ENCODE measurements around the gene TAAR1. TPM values are rescaled to one million over a fixed set of nuclear protein-coding genes. Genes with fewer than 3 reads are reported as not detected.
"Not testable (repeated sequence)": the region's sequence is repeated elsewhere in the genome, so short reads cannot be mapped to it uniquely, and the experiment has no call there.

Gene TAAR1
- not detected for total RNA-seq

DNA sequence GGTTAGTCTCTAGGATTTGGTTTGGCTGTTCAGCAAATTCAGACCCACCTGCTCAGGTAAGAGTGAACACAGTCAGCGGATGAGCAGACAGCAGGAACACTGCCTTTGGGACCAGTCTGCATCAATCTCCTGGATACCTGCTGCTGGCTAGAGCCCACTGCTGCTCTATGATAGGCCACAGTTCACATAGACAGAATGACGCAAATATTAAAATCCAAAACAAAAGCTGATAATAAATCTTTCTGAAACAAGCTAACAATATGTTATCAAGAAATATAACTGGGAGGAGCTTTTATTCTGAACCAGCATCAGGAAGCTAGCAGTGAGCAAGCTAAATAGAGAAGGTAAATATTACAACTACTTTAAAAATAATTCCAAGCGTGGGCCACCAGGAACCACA lies at the start of gene TAAR1:
TSS of gene TAAR1 (minus strand) at position 101 of the 400 bp plus-strand sequence. CDS start 13,179 bp downstream, outside the sequence.
- 88 to 94% methylated on average over 1 to 3 of the region's 3 CpGs for WGBS, 2 donors (ENCODE audit: low coverage in 1 of 2)
- DNase-seq = no peak
- H3K4me1 ChIP-seq = no peaks in the 10 kb centered on the region
- no peaks in the 10 kb centered on the region for H3K36me3 ChIP-seq
- H3K9me3 ChIP-seq = no peaks in the 10 kb centered on the region
- H3K27ac ChIP-seq = no peak within 1 kb of the TSS
- in situ Hi-C loops (cut with MboI; ENCODE audit: low pct_ligation_motif_present in 1 of 4, low pct_unique_long_range_greater_than_20kb in 1 of 4, low sequenced_read_pairs in 3 of 4) = no loop called here
- intact Hi-C loops (cut with DNase I; ENCODE audit: low total_unique reads) = no loop called here
- no peak within 1 kb of the TSS for H3K4me3 ChIP-seq
- no peaks in the 10 kb centered on the region for H3K27me3 ChIP-seq
- TF ChIP-seq POLR2A (IDR thresholded peaks at IDR 0.05) (no peak), EP300 (IDR thresholded peaks at IDR 0.05; ENCODE audit: low read depth) (no peak), POLR2AphosphoS5 (IDR thresholded peaks at IDR 0.05) (no peak)
- TF ChIP-seq, protein P1, sequence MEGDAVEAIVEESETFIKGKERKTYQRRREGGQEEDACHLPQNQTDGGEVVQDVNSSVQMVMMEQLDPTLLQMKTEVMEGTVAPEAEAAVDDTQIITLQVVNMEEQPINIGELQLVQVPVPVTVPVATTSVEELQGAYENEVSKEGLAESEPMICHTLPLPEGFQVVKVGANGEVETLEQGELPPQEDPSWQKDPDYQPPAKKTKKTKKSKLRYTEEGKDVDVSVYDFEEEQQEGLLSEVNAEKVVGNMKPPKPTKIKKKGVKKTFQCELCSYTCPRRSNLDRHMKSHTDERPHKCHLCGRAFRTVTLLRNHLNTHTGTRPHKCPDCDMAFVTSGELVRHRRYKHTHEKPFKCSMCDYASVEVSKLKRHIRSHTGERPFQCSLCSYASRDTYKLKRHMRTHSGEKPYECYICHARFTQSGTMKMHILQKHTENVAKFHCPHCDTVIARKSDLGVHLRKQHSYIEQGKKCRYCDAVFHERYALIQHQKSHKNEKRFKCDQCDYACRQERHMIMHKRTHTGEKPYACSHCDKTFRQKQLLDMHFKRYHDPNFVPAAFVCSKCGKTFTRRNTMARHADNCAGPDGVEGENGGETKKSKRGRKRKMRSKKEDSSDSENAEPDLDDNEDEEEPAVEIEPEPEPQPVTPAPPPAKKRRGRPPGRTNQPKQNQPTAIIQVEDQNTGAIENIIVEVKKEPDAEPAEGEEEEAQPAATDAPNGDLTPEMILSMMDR (IDR thresholded peaks at IDR 0.05) = no peak

GRCh38 chr6:132708771-132709170 lies 49.8 kb upstream of the TAAR1 start:
- Histone ChIP-seq H3K36me3 (no peaks in the 10 kb centered on the region), H3K4me1 (no peaks in the 10 kb centered on the region), H3K27ac (no peak overlapping the region), H3K9me3 (no peaks in the 10 kb centered on the region), H3K27me3 (no peaks in the 10 kb centered on the region), H3K4me3 (no peak overlapping the region)
- in situ Hi-C loops (cut with MboI; ENCODE audit: low pct_ligation_motif_present in 1 of 4, low pct_unique_long_range_greater_than_20kb in 1 of 4, low sequenced_read_pairs in 3 of 4) = no loop called here
- 86 to 88% methylated on average over 3 of the region's 3 CpGs for WGBS, 2 donors (ENCODE audit: low coverage in 1 of 2)
- intact Hi-C loops (cut with DNase I; ENCODE audit: low total_unique reads) = no loop called here
- no peak for DNase-seq
- TF ChIP-seq POLR2A (IDR thresholded peaks at IDR 0.05) (no peak), POLR2AphosphoS5 (IDR thresholded peaks at IDR 0.05) (no peak), EP300 (IDR thresholded peaks at IDR 0.05; ENCODE audit: low read depth) (no peak)
- TF ChIP-seq, protein P1 (IDR thresholded peaks at IDR 0.05) = no peak

- no peaks in the 10 kb centered on the region for H3K4me1 ChIP-seq
- H3K4me3 ChIP-seq = no peak overlapping the region
- H3K9me3 ChIP-seq = no peaks in the 10 kb centered on the region
- TF ChIP-seq, protein P1 (IDR thresholded peaks at IDR 0.05) = no peak
- TF ChIP-seq POLR2A (IDR thresholded peaks at IDR 0.05) = no peak
- TF ChIP-seq POLR2AphosphoS5 (IDR thresholded peaks at IDR 0.05) = no peak
- no peak for TF ChIP-seq EP300 (IDR thresholded peaks at IDR 0.05; ENCODE audit: low read depth)
- in situ Hi-C loops (cut with MboI; ENCODE audit: low pct_ligation_motif_present in 1 of 4, low pct_unique_long_range_greater_than_20kb in 1 of 4, low sequenced_read_pairs in 3 of 4) = no loop called here
- DNase-seq = no peak
- H3K36me3 ChIP-seq = no peaks in the 10 kb centered on the region
- H3K27me3 ChIP-seq = no peaks in the 10 kb centered on the region
- no peak overlapping the region for H3K27ac ChIP-seq
- intact Hi-C loops (cut with DNase I; ENCODE audit: low total_unique reads) = no loop called here
These were observed 49.0 kb upstream of the TAAR1 start for GRCh38 chr6:132708002-132708401.

DNA sequence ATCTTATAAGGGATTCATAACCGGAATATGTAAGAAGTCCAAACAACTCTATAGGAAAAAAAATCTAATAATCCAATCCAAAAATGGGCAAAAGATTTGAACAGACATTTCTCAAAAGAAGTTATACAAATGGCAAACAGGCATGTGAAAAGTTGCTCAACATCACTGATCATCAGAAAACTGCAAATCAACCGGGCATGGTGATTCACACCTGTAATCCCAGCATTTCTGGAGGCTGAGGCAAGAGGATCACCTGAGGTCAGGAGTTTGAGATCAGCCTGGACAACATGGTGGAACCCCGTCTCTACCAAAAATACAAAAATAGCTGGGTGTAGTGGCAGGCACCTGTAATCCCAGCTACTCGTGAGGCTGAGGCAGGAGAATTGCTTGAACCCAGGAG lies 47.8 kb upstream of the TAAR1 start:
- in situ Hi-C loops (cut with MboI; ENCODE audit: low pct_ligation_motif_present in 1 of 4, low pct_unique_long_range_greater_than_20kb in 1 of 4, low sequenced_read_pairs in 3 of 4); H3K4me1 ChIP-seq; H3K27ac ChIP-seq; H3K27me3 ChIP-seq; H3K4me3 ChIP-seq; H3K9me3 ChIP-seq; H3K36me3 ChIP-seq; DNase-seq; intact Hi-C loops (cut with DNase I; ENCODE audit: low total_unique reads): not testable (repeated sequence)
- 86 to 88% methylated on average over 3 to 4 of the region's 4 CpGs for WGBS, 2 donors (ENCODE audit: low coverage in 1 of 2)

DNA sequence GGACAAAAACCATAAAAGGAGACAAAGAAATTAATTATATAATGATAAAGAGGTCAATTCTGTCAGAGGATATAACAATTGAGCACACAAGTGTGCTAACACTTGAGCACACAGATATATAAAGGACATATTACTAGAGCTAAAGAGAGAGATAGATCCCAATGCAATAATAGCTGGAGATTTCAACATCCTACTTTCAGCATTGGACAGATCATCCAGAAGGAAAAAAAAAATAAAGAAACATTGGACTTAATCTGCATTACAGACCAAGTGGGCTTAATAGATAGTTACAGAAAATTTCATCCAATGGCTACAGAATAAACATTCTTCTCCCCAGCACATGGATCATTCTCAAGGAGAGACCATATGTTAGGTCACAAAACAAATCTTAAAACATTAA lies 45.0 kb upstream of the TAAR1 start:
- Histone ChIP-seq H3K4me3 (no peak overlapping the region), H3K36me3 (no peaks in the 10 kb centered on the region), H3K4me1 (no peaks in the 10 kb centered on the region), H3K9me3 (no peaks in the 10 kb centered on the region), H3K27ac (no peak overlapping the region), H3K27me3 (no peaks in the 10 kb centered on the region)
- intact Hi-C loops (cut with DNase I; ENCODE audit: low total_unique reads) (no loop called here), in situ Hi-C loops (cut with MboI; ENCODE audit: low pct_ligation_motif_present in 1 of 4, low pct_unique_long_range_greater_than_20kb in 1 of 4, low sequenced_read_pairs in 3 of 4) (no loop called here)
- TF ChIP-seq POLR2AphosphoS5 (IDR thresholded peaks at IDR 0.05) = no peak
- TF ChIP-seq, protein P1 (IDR thresholded peaks at IDR 0.05) = no peak
- TF ChIP-seq POLR2A (IDR thresholded peaks at IDR 0.05) = no peak
- no peak for TF ChIP-seq EP300 (IDR thresholded peaks at IDR 0.05; ENCODE audit: low read depth)
- DNase-seq = no peak
